Fibroblast of lung (primary cell): ENCODE results near the gene KLF16.

Source experiments
- CTCF ChIP-seq, 2 donors: IDR thresholded peaks in 1 of 2; conservative IDR thresholded peaks in 1 of 2; 1 replicate in 1 of 2; 2 replicates in 1 of 2; pipeline ENCODE4 v1.5.1; 2011 to 2012; ENCODE audit warnings: low read length in 2 of 2, control low read depth in 1 of 2, inconsistent platforms in 1 of 2, low read depth in 1 of 2, mild to moderate bottlenecking in 1 of 2
- EZH2 ChIP-seq: IDR thresholded peaks from 2 replicates; pipeline ENCODE4 v1.5.1; 2012; ENCODE audit warnings: low read length, control low read depth, mild to moderate bottlenecking; ENCODE audit errors: missing control alignments

GRCh38 chr19:1809678-1810077, 53.7 kb downstream of the KLF16 start:
- TF ChIP-seq CTCF (conservative IDR thresholded peaks at IDR 0.05 in 1 of 2, IDR thresholded peaks at IDR 0.05 in 1 of 2; ENCODE audit: low read depth in 1 of 2, low read length in 2 of 2) (no peak), EZH2 (no peak)
